C4-2B (cell line): Measurements from ENCODE around the gene SH3RF1.

Experiments
- CTCF ChIP-seq: fragments of 450-650 bp; conservative IDR thresholded peaks from 2 replicates; pipeline ENCODE4 v1.5.1; 2017; ENCODE audit warnings: mild to moderate bottlenecking
- ZFX ChIP-seq: fragments of 450-650 bp; IDR thresholded peaks from 2 replicates; pipeline ENCODE4 v1.6.1; 2017

GRCh38 chr4:169258141-169258540 is 12.6 kb downstream of the SH3RF1 start:
- TF ChIP-seq CTCF (no peak), ZFX (no peak)
